Sigmoid colon (tissue), 7 donors: ENCODE data around the gene TOMM6. TPM values are rescaled to one million over a fixed set of nuclear protein-coding genes. Genes with fewer than 3 reads are reported as not detected.
"Not testable (repeated sequence)": the region's sequence is repeated elsewhere in the genome, so short reads cannot be mapped to it uniquely, and the experiment has no call there.

Experiments used
- DNase-seq: peaks from one replicate; pipeline ENCODE4 v3.0.0-alpha.2; 2019
- H3K27ac ChIP-seq, 4 donors: fragments of 200-600 bp; sonication (generic); one replicate each; pipeline ENCODE4 v1.5.1; 2016 to 2019; ENCODE audit warnings: mild to moderate bottlenecking in 1 of 4
- H3K27me3 ChIP-seq, 3 donors: fragments of 200-600 bp; sonication (generic); one replicate each; pipeline ENCODE4 v1.5.1; 2019; ENCODE audit warnings: mild to moderate bottlenecking in 1 of 3
- H3K36me3 ChIP-seq, 4 donors: fragments of 200-600 bp; sonication (generic); one replicate each; pipeline ENCODE4 v1.5.1; 2016 to 2019
- H3K4me1 ChIP-seq, 4 donors: fragments of 200-600 bp; sonication (generic); one replicate each; pipeline ENCODE4 v1.5.1; 2017 to 2019
- H3K4me3 ChIP-seq, 4 donors: fragments of 200-600 bp; sonication (generic); one replicate each; pipeline ENCODE4 v1.5.1; 2017 to 2019; ENCODE audit warnings: mild to moderate bottlenecking in 2 of 4, moderate library complexity in 1 of 4
- H3K9me3 ChIP-seq, 4 donors: fragments of 200-600 bp in 3 of 4; sonication (generic) in 3 of 4; one replicate each; pipeline versions ENCODE4 v1.5.1 to v1.6.1; 2013 to 2019
- CTCF ChIP-seq, 4 experiments: fragments of 450-650 bp in 3 of 4; fragments of 200-600 bp in 1 of 4; IDR thresholded peaks; one replicate each; pipeline ENCODE4 v1.5.1; 2016 to 2019; ENCODE audit warnings: antibody characterized with exemption in 4 of 4, mild to moderate bottlenecking in 3 of 4, moderate library complexity in 2 of 4
- EP300 ChIP-seq, 4 donors: sonication (generic); formaldehyde crosslinking; IDR thresholded peaks; one replicate each; pipeline ENCODE4 v1.6.1; 2017; ENCODE audit warnings: antibody characterized with exemption in 4 of 4
- POLR2A ChIP-seq, 2 donors: fragments of 450-650 bp; IDR thresholded peaks; one replicate each; pipeline ENCODE4 v1.6.1; 2016; ENCODE audit warnings: antibody characterized with exemption in 2 of 2, mild to moderate bottlenecking in 2 of 2, moderate library complexity in 2 of 2
- POLR2AphosphoS5 ChIP-seq, 4 donors: sonication (generic); formaldehyde crosslinking; IDR thresholded peaks; one replicate each; pipeline ENCODE4 v1.6.1; 2017; ENCODE audit warnings: antibody characterized with exemption in 4 of 4
- WGBS, 2 donors: extraction: QIAGEN DNeasy Blood & Tissue Kit; methylation state at CpG; one replicate each; pipeline ENCODE4 v1.1.7; 2013; 5-methylcytosine and 5-hydroxymethylcytosine counted together
- intact Hi-C: fragments of 100-400 bp; cut with DNase I; formaldehyde crosslinking; loops from one replicate; pipeline ENCODE4 v1.15.1; 2023
- polyA plus RNA-seq, 3 donors: library from polyadenylated mRNA; stranded (reverse); fragments of 200-250 nt; gene quantifications; one replicate each; pipeline ENCODE4 v1.2.3, GENCODE V29; 2013
- total RNA-seq, 4 donors: library from RNA; depleted of rRNA; stranded (reverse); fragments of >200 nt; gene quantifications; one replicate each; pipeline ENCODE4 v1.1.0, GENCODE V29; 2016
- donor health status: healthy with polysubstance abuse.
- donor health status: Bipolar disorder and iron deficiency.
- donor health status: healthy.

The TOMM6 gene
- total and polyA plus RNA-seq, 7 donors, result 116 to 309 (median 154) TPM

- no peaks in the 10 kb centered on the region for H3K4me1 ChIP-seq
- no peak for TF ChIP-seq POLR2A (IDR thresholded peaks at IDR 0.05)
- no peak for TF ChIP-seq POLR2AphosphoS5 (IDR thresholded peaks at IDR 0.05)
- TF ChIP-seq EP300 (IDR thresholded peaks at IDR 0.05), result no peak
- no peak for TF ChIP-seq CTCF (IDR thresholded peaks at IDR 0.05)
- intact Hi-C loops, result no loop called here
- H3K36me3 ChIP-seq, result peaks cover 0 to 37% (median 2%) of the 10 kb centered on the region in 4 donors
- H3K9me3 ChIP-seq, result no peaks in the 10 kb centered on the region
- H3K27ac ChIP-seq, result no peak overlapping the region
- no peak for DNase-seq
- WGBS, 2 donors, result 87% methylated on average over 2 of the region's 2 CpGs
- no peaks in the 10 kb centered on the region for H3K27me3 ChIP-seq
- no peak overlapping the region for H3K4me3 ChIP-seq
Observed at GRCh38 chr6:41801380-41801779, 13.9 kb downstream of the TOMM6 start.

GRCh38 chr6:41805830-41806774 is 18.6 kb downstream of the TOMM6 start:
- WGBS, 2 donors, result 96 to 97% methylated on average over 74 of the region's 74 CpGs
- Histone ChIP-seq H3K27ac (no peak overlapping the region), H3K9me3 (no peaks in the 10 kb centered on the region), H3K4me1 (no peaks in the 10 kb centered on the region), H3K27me3 (no peaks in the 10 kb centered on the region), H3K36me3 (peaks cover 0 to 17% (median 2%) of the 10 kb centered on the region in 4 donors), H3K4me3 (no peak overlapping the region)
- intact Hi-C loops, result no loop called here
- no peak for DNase-seq
- no peak for TF ChIP-seq EP300 (IDR thresholded peaks at IDR 0.05)
- no peak for TF ChIP-seq POLR2A (IDR thresholded peaks at IDR 0.05)
- no peak for TF ChIP-seq CTCF (IDR thresholded peaks at IDR 0.05)
- TF ChIP-seq POLR2AphosphoS5 (IDR thresholded peaks at IDR 0.05), result no peak

GRCh38 chr6:41811095-41811494 is 23.6 kb downstream of the TOMM6 start:
- 88 to 92% methylated on average over 3 of the region's 3 CpGs for WGBS, 2 donors
- H3K27ac ChIP-seq, result no peak overlapping the region
- TF ChIP-seq POLR2AphosphoS5 (IDR thresholded peaks at IDR 0.05) (no peak), EP300 (IDR thresholded peaks at IDR 0.05) (no peak), CTCF (IDR thresholded peaks at IDR 0.05) (no peak), POLR2A (IDR thresholded peaks at IDR 0.05) (no peak)

GRCh38 chr6:41811946-41812345 is 24.5 kb downstream of the TOMM6 start:
- H3K27me3 ChIP-seq, H3K27ac ChIP-seq, H3K36me3 ChIP-seq, H3K4me1 ChIP-seq, intact Hi-C loops, H3K9me3 ChIP-seq, H3K4me3 ChIP-seq, DNase-seq: not testable (repeated sequence)
- WGBS, 2 donors, result 95 to 97% methylated on average over 13 of the region's 13 CpGs

More at GRCh38 chr6:41811095-41811494, 23.6 kb downstream of the TOMM6 start:
- no peaks in the 10 kb centered on the region for H3K4me1 ChIP-seq
- no peak for DNase-seq
- intact Hi-C loops, result no loop called here
- H3K9me3 ChIP-seq, result no peaks in the 10 kb centered on the region
- peaks cover 0 to 6% (median 2%) of the 10 kb centered on the region in 4 donors for H3K36me3 ChIP-seq
- H3K4me3 ChIP-seq, result no peak overlapping the region
- H3K27me3 ChIP-seq, result no peaks in the 10 kb centered on the region

GRCh38 chr6:41813469-41813868 is 26.0 kb downstream of the TOMM6 start:
- 94% methylated on average over 2 of the region's 2 CpGs for WGBS, 2 donors
- intact Hi-C loops, result no loop called here
- H3K27ac ChIP-seq, result no peak overlapping the region

More at GRCh38 chr6:41813469-41813868, 26.0 kb downstream of the TOMM6 start:
- no peaks in the 10 kb centered on the region for H3K9me3 ChIP-seq
- TF ChIP-seq EP300 (IDR thresholded peaks at IDR 0.05), result no peak
- TF ChIP-seq POLR2A (IDR thresholded peaks at IDR 0.05), result no peak
- no peak for TF ChIP-seq CTCF (IDR thresholded peaks at IDR 0.05)
- TF ChIP-seq POLR2AphosphoS5 (IDR thresholded peaks at IDR 0.05), result no peak
- H3K4me1 ChIP-seq, result no peaks in the 10 kb centered on the region
- no peak overlapping the region for H3K4me3 ChIP-seq
- H3K27me3 ChIP-seq, result no peaks in the 10 kb centered on the region
- no peaks in the 10 kb centered on the region for H3K36me3 ChIP-seq
- no peak for DNase-seq
